Ascending aorta (tissue), 2 donors: ENCODE measurements around the gene P2RY11. TPM values are rescaled to one million over a fixed set of nuclear protein-coding genes. Genes with fewer than 3 reads are reported as not detected.

Experiments
- DNase-seq, 2 donors: peaks; one replicate each; pipeline ENCODE4 v3.0.0-alpha.2; 2019; ENCODE audit warnings: low spot score in 2 of 2
- H3K27ac ChIP-seq, 2 donors: fragments of 200-600 bp; sonication (generic); one replicate each; pipeline ENCODE4 v1.5.1; 2016 to 2017; ENCODE audit warnings: mild to moderate bottlenecking in 1 of 2
- H3K27me3 ChIP-seq: fragments of 200-600 bp; sonication (generic); one replicate; pipeline ENCODE4 v1.5.1; 2017
- H3K36me3 ChIP-seq, 2 donors: fragments of 200-600 bp; sonication (generic); one replicate each; pipeline ENCODE4 v1.5.1; 2016
- H3K4me1 ChIP-seq, 2 donors: fragments of 200-600 bp; sonication (generic); one replicate each; pipeline ENCODE4 v1.5.1; 2016 to 2017; ENCODE audit warnings: mild to moderate bottlenecking in 1 of 2
- H3K4me3 ChIP-seq, 2 donors: fragments of 200-600 bp; sonication (generic); one replicate each; pipeline ENCODE4 v1.5.1; 2016 to 2017; ENCODE audit warnings: mild to moderate bottlenecking in 1 of 2
- H3K9me3 ChIP-seq, 2 donors: fragments of 200-600 bp; sonication (generic); one replicate each; pipeline ENCODE4 v1.5.1; 2016
- CTCF ChIP-seq, 3 experiments: fragments of 200-600 bp in 2 of 3; fragments of 450-650 bp in 1 of 3; sonication (generic) in 2 of 3; IDR thresholded peaks; one replicate each; pipeline ENCODE4 v1.5.1; 2016 to 2019; ENCODE audit warnings: antibody characterized with exemption in 3 of 3, mild to moderate bottlenecking in 1 of 3, moderate library complexity in 1 of 3
- intact Hi-C: fragments of 100-400 bp; cut with DNase I; formaldehyde crosslinking; loops from one replicate; pipeline ENCODE4 v1.15.1; 2023
- total RNA-seq: library from RNA; depleted of rRNA; stranded (reverse); fragments of >200 nt; gene quantifications from one replicate; pipeline ENCODE4 v1.1.0, GENCODE V29; 2016

Gene P2RY11
- total RNA-seq, 1 donor from 2014 or later = 10.5 TPM

GRCh38 chr19:10141479-10141878 is 30.0 kb downstream of the P2RY11 start:
- H3K4me3 ChIP-seq = no peak overlapping the region
- peaks cover 89 to 100% of the 10 kb centered on the region in 2 donors for H3K36me3 ChIP-seq
- DNase-seq = no peak
- no peak overlapping the region for H3K27ac ChIP-seq
- no peaks in the 10 kb centered on the region for H3K27me3 ChIP-seq
- no peaks in the 10 kb centered on the region for H3K4me1 ChIP-seq
- H3K9me3 ChIP-seq = no peaks in the 10 kb centered on the region
- intact Hi-C loops = no loop called here
- no peak for TF ChIP-seq CTCF (IDR thresholded peaks at IDR 0.05)

GRCh38 chr19:10141973-10142372 is 30.5 kb downstream of the P2RY11 start:
- Histone ChIP-seq H3K27me3 (no peaks in the 10 kb centered on the region), H3K4me3 (no peak overlapping the region), H3K27ac (no peak overlapping the region), H3K4me1 (no peaks in the 10 kb centered on the region), H3K36me3 (peaks cover 87 to 100% of the 10 kb centered on the region in 2 donors), H3K9me3 (no peaks in the 10 kb centered on the region)
- DNase-seq = no peak
- no peak for TF ChIP-seq CTCF (IDR thresholded peaks at IDR 0.05)
- intact Hi-C loops = no loop called here

DNA sequence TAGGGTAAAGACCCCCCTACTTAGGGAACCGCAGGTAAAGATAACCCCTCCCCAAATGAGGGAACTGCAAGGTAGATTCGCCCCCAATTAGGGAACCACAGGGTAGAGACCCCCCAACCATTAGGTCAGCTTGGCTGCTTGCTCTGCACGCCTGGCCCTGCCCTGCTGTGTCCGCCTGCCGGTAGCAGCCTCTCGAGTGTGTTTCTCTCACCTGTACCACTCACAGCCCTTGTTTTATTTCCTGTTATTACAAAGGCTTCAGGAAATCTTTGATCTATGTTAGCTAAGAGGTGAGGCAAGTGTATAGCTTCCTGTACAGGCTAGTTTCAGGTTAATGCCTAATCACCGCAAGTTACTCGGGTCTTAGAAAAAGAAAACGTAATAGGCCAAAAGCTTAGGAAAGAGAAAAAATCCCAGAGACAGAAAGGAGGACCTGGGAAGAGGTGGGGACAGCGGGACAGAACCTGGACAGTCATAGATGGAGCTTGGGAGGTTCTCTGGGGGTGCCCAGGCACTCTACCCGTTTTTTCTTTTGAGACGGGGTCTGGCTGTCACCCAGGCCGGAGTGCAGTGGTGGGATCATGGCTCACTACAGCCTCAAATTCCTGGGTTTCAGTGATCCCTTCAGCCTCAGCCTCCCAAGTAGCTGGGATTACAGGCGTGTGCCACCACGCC is 31.3 kb downstream of the P2RY11 start:
- Histone ChIP-seq H3K27me3 (no peaks in the 10 kb centered on the region), H3K36me3 (peaks cover 81 to 99% of the 10 kb centered on the region in 2 donors), H3K27ac (no peak overlapping the region), H3K4me1 (no peaks in the 10 kb centered on the region), H3K9me3 (no peaks in the 10 kb centered on the region), H3K4me3 (no peak overlapping the region)
- no peak for DNase-seq
- intact Hi-C loops = no loop called here
- no peak for TF ChIP-seq CTCF (IDR thresholded peaks at IDR 0.05)

- no peak for TF ChIP-seq CTCF (IDR thresholded peaks at IDR 0.05)
- Histone ChIP-seq H3K27ac (no peak overlapping the region), H3K4me1 (no peaks in the 10 kb centered on the region), H3K4me3 (no peak overlapping the region), H3K9me3 (no peaks in the 10 kb centered on the region), H3K36me3 (peaks cover 74 to 94% of the 10 kb centered on the region in 2 donors), H3K27me3 (no peaks in the 10 kb centered on the region)
- intact Hi-C loops = no loop called here
- no peak for DNase-seq
These were observed 32.2 kb downstream of the P2RY11 start for GRCh38 chr19:10143681-10144080.

GRCh38 chr19:10144361-10144760 is 32.9 kb downstream of the P2RY11 start:
- intact Hi-C loops = no loop called here
- no peak overlapping the region for H3K27ac ChIP-seq
- peaks cover 77 to 94% of the 10 kb centered on the region in 2 donors for H3K36me3 ChIP-seq
- no peak overlapping the region for H3K4me3 ChIP-seq
- H3K4me1 ChIP-seq = no peaks in the 10 kb centered on the region
- DNase-seq = no peak
- no peak for TF ChIP-seq CTCF (IDR thresholded peaks at IDR 0.05)
- H3K27me3 ChIP-seq = no peaks in the 10 kb centered on the region
- no peaks in the 10 kb centered on the region for H3K9me3 ChIP-seq

GRCh38 chr19:10145031-10145430 is 33.5 kb downstream of the P2RY11 start:
- TF ChIP-seq CTCF (IDR thresholded peaks at IDR 0.05) = no peak
- Histone ChIP-seq H3K27ac (no peak overlapping the region), H3K27me3 (no peaks in the 10 kb centered on the region), H3K4me3 (no peak overlapping the region), H3K4me1 (no peaks in the 10 kb centered on the region), H3K9me3 (no peaks in the 10 kb centered on the region), H3K36me3 (peaks cover 75 to 94% of the 10 kb centered on the region in 2 donors)
- intact Hi-C loops = no loop called here
- DNase-seq = no peak
